ENCODE data around the gene HECTD3. TPM values are rescaled to one million over a fixed set of nuclear protein-coding genes. Genes with fewer than 3 reads are reported as not detected.

HECTD3 gene
- total and polyA plus RNA-seq, 9 of the 15 experiments (the other 6 are each of a cell fraction or from before 2014, with no cell fraction given): 6.3 to 50.8 (median 18.9) TPM

GRCh38 chr1:45038661-45039364 lies 27.7 kb upstream of the HECTD3 start (continued):
- TF ChIP-seq, protein P1, sequence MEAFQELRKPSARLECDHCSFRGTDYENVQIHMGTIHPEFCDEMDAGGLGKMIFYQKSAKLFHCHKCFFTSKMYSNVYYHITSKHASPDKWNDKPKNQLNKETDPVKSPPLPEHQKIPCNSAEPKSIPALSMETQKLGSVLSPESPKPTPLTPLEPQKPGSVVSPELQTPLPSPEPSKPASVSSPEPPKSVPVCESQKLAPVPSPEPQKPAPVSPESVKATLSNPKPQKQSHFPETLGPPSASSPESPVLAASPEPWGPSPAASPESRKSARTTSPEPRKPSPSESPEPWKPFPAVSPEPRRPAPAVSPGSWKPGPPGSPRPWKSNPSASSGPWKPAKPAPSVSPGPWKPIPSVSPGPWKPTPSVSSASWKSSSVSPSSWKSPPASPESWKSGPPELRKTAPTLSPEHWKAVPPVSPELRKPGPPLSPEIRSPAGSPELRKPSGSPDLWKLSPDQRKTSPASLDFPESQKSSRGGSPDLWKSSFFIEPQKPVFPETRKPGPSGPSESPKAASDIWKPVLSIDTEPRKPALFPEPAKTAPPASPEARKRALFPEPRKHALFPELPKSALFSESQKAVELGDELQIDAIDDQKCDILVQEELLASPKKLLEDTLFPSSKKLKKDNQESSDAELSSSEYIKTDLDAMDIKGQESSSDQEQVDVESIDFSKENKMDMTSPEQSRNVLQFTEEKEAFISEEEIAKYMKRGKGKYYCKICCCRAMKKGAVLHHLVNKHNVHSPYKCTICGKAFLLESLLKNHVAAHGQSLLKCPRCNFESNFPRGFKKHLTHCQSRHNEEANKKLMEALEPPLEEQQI (IDR thresholded peaks at IDR 0.05): peak; percentile 94
- TF ChIP-seq MTA1 (IDR thresholded peaks at IDR 0.05; ENCODE audit: borderline replicate concordance): peak; percentile 64; the same call in 1 of the 2 replicates
- peak; percentile 50; the same call in 1 of the 2 replicates for TF ChIP-seq ADNP (tag; IDR thresholded peaks at IDR 0.05)
- TF ChIP-seq ZFP1 (CRISPR knock-in tag; IDR thresholded peaks at IDR 0.05): peak; percentile 44; the same call in 1 of the 2 replicates
- TF ChIP-seq DIDO1 (tag; IDR thresholded peaks at IDR 0.05; ENCODE audit: low read depth): no peak
- TF ChIP-seq POLR2G (IDR thresholded peaks at IDR 0.05; ENCODE audit: low read depth, low read length): no peak
- peak; percentile 45; the same call in 1 of the 2 replicates for TF ChIP-seq ZNF175 (CRISPR knock-in tag; IDR thresholded peaks at IDR 0.05; ENCODE audit: low read depth)
- TF ChIP-seq NR2C2 (CRISPR knock-in tag; IDR thresholded peaks at IDR 0.05): no peak
- 0 out of 2 replicates have a peak, but pooled peaks have one; percentile 34 for TF ChIP-seq NR2C2 (tag; IDR thresholded peaks at IDR 0.05)
- TF ChIP-seq MTA2 (IDR thresholded peaks at IDR 0.05; ENCODE audit: low read depth): peak; percentile 95
- peak; percentile 94 to 97 for TF ChIP-seq TEAD1 (CRISPR knock-in tag; IDR thresholded peaks at IDR 0.05)
- TF ChIP-seq ZNF551 (CRISPR knock-in tag; IDR thresholded peaks at IDR 0.05): no peak
- no peak for TF ChIP-seq HDGF (IDR thresholded peaks at IDR 0.05)
- peak; percentile 93 for TF ChIP-seq HDAC2 (IDR thresholded peaks at IDR 0.05)
- TF ChIP-seq IFI16 (CRISPR knock-in tag; IDR thresholded peaks at IDR 0.05): no peak
- 0 out of 2 replicates have a peak, but pooled peaks have one; percentile 60 for TF ChIP-seq HMG20A (CRISPR knock-in tag; conservative IDR thresholded peaks at IDR 0.05)
- TF ChIP-seq, protein P2, sequence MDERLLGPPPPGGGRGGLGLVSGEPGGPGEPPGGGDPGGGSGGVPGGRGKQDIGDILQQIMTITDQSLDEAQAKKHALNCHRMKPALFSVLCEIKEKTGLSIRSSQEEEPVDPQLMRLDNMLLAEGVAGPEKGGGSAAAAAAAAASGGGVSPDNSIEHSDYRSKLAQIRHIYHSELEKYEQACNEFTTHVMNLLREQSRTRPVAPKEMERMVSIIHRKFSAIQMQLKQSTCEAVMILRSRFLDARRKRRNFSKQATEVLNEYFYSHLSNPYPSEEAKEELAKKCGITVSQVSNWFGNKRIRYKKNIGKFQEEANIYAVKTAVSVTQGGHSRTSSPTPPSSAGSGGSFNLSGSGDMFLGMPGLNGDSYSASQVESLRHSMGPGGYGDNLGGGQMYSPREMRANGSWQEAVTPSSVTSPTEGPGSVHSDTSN (CRISPR knock-in tag; IDR thresholded peaks at IDR 0.05; ENCODE audit: low read depth): no peak
- TF ChIP-seq, protein P2 (tag; conservative IDR thresholded peaks at IDR 0.05; ENCODE audit: low read depth): peak; percentile 90
- TF ChIP-seq, protein P3, sequence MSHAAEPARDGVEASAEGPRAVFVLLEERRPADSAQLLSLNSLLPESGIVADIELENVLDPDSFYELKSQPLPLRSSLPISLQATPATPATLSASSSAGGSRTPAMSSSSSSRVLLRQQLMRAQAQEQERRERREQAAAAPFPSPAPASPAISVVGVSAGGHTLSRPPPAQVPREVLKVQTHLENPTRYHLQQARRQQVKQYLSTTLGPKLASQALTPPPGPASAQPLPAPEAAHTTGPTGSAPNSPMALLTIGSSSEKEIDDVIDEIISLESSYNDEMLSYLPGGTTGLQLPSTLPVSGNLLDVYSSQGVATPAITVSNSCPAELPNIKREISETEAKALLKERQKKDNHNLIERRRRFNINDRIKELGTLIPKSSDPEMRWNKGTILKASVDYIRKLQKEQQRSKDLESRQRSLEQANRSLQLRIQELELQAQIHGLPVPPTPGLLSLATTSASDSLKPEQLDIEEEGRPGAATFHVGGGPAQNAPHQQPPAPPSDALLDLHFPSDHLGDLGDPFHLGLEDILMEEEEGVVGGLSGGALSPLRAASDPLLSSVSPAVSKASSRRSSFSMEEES (CRISPR knock-in tag; IDR thresholded peaks at IDR 0.05): peak; percentile 99
- peak; percentile 68; the same call in 1 of the 2 replicates for TF ChIP-seq PHB2 (IDR thresholded peaks at IDR 0.05; ENCODE audit: low read depth)
- TF ChIP-seq MTA3 (IDR thresholded peaks at IDR 0.05; ENCODE audit: borderline replicate concordance): peak; percentile 83
- no peak for TF ChIP-seq SMC3 (conservative IDR thresholded peaks at IDR 0.05; ENCODE audit: insufficient read depth, low read depth, low read length)
- peak; percentile 98 for TF ChIP-seq SMAD4 (CRISPR knock-in tag; conservative IDR thresholded peaks at IDR 0.05)
- TF ChIP-seq ZNF668 (CRISPR knock-in tag; IDR thresholded peaks at IDR 0.05): peak; percentile 76; the same call in 1 of the 2 replicates
